Gastroesophageal sphincter (tissue), 3 donors: Measurements from ENCODE around the gene APLP2.

ENCODE experiments used
- EP300 ChIP-seq: sonication (generic); formaldehyde crosslinking; IDR thresholded peaks from one replicate; pipeline ENCODE4 v1.6.1; 2017; ENCODE audit warnings: antibody characterized with exemption, mild to moderate bottlenecking
- TF ChIP-seq, protein P1 (sequence below), 4 experiments: fragments of 200-600 bp in 2 of 4; fragments of 450-650 bp in 2 of 4; sonication (generic) in 1 of 4; IDR thresholded peaks; one replicate each; pipeline ENCODE4 v1.5.1; 2017 to 2019; ENCODE audit warnings: antibody characterized with exemption in 4 of 4, mild to moderate bottlenecking in 2 of 4, moderate library complexity in 2 of 4

DNA sequence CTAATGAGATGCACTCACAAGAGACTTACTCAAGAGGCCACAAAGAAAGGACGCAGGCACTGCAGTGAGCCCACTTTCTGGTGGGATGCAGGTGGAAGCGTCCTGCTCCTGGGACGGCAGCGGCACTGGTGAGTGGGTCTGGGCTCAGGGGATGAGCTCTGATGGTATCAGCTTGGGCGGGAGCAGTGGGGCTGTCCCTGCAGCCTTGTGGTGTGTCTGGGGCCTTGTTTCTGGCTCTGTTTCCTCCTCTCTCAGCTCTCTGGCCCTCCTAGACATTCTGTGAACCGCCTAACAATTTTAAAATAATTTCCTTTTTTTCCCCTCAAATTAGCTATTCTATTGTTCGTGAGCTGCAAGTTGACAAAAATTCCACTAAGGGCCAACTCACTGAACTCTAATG is 81.1 kb downstream of the APLP2 start:
- no peak for TF ChIP-seq EP300
- TF ChIP-seq, protein P1, sequence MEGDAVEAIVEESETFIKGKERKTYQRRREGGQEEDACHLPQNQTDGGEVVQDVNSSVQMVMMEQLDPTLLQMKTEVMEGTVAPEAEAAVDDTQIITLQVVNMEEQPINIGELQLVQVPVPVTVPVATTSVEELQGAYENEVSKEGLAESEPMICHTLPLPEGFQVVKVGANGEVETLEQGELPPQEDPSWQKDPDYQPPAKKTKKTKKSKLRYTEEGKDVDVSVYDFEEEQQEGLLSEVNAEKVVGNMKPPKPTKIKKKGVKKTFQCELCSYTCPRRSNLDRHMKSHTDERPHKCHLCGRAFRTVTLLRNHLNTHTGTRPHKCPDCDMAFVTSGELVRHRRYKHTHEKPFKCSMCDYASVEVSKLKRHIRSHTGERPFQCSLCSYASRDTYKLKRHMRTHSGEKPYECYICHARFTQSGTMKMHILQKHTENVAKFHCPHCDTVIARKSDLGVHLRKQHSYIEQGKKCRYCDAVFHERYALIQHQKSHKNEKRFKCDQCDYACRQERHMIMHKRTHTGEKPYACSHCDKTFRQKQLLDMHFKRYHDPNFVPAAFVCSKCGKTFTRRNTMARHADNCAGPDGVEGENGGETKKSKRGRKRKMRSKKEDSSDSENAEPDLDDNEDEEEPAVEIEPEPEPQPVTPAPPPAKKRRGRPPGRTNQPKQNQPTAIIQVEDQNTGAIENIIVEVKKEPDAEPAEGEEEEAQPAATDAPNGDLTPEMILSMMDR (IDR thresholded peaks at IDR 0.05) = no peak
